Thyroid gland (tissue), 4 donors: ENCODE results near the gene FBXO21. TPM values are rescaled to one million over a fixed set of nuclear protein-coding genes. Genes with fewer than 3 reads are reported as not detected.

Source experiments
- DNase-seq, 2 donors: peaks; one replicate each; pipeline ENCODE4 v3.0.0-alpha.2; 2019
- H3K27ac ChIP-seq, 3 donors: fragments of 200-600 bp; sonication (generic); 1 replicate in 2 of 3; 2 replicates in 1 of 3; pipeline ENCODE4 v1.5.1; 2016 to 2019; ENCODE audit warnings: mild to moderate bottlenecking in 1 of 3, moderate library complexity in 1 of 3
- H3K27me3 ChIP-seq: fragments of 200-600 bp; sonication (generic); one replicate; pipeline ENCODE4 v1.5.1; 2019
- H3K36me3 ChIP-seq, 2 donors: fragments of 200-600 bp; sonication (generic); one replicate each; pipeline ENCODE4 v1.5.1; 2016 to 2019
- H3K4me1 ChIP-seq, 2 donors: fragments of 200-600 bp; sonication (generic); one replicate each; pipeline ENCODE4 v1.5.1; 2017 to 2019
- H3K4me3 ChIP-seq, 3 donors: fragments of 200-600 bp; sonication (generic); replicated peaks in 1 of 3; 1 replicate in 2 of 3; 2 replicates in 1 of 3; pipeline ENCODE4 v1.5.1; 2016; ENCODE audit warnings: mild to moderate bottlenecking in 1 of 3
- H3K9me3 ChIP-seq: fragments of 200-600 bp; sonication (generic); one replicate; pipeline ENCODE4 v1.5.1; 2017
- CTCF ChIP-seq, 6 experiments: fragments of 200-600 bp in 3 of 6; fragments of 450-650 bp in 3 of 6; sonication (generic) in 3 of 6; IDR thresholded peaks; one replicate each; pipeline ENCODE4 v1.5.1; 2016 to 2019; ENCODE audit warnings: antibody characterized with exemption in 6 of 6, mild to moderate bottlenecking in 2 of 6, inconsistent platforms in 1 of 6, moderate library complexity in 1 of 6
- POLR2A ChIP-seq, 2 donors: fragments of 450-650 bp; IDR thresholded peaks; one replicate each; pipeline ENCODE4 v1.6.1; 2017; ENCODE audit warnings: antibody characterized with exemption in 2 of 2, mild to moderate bottlenecking in 2 of 2, moderate library complexity in 1 of 2
- WGBS, 2 donors: methylation state at CpG; one replicate each; pipeline ENCODE4 v1.1.5; 2017; 5-methylcytosine and 5-hydroxymethylcytosine counted together
- intact Hi-C: fragments of 100-400 bp; cut with DNase I; formaldehyde crosslinking; loops from one replicate; pipeline ENCODE4 v1.15.1; 2023
- total RNA-seq, 4 donors: library from RNA; depleted of rRNA; stranded (reverse); fragments of >200 nt; gene quantifications; one replicate each; pipeline ENCODE4 v1.2.3, GENCODE V29; 2016

The FBXO21 gene
- total RNA-seq, 4 donors from 2014 or later, result 90.6 to 298 (median 196) TPM

GRCh38 chr12:117140397-117141096 is 49.7 kb downstream of the FBXO21 start:
- WGBS, 2 donors, result 54 to 75% methylated on average over 12 of the region's 12 CpGs

GRCh38 chr12:117139025-117139717 is 51.1 kb downstream of the FBXO21 start:
- Histone ChIP-seq H3K4me1 (peaks cover 15 to 16% of the 10 kb centered on the region in 2 donors), H3K27me3 (no peaks in the 10 kb centered on the region), H3K4me3 (no peak overlapping the region), H3K9me3 (no peaks in the 10 kb centered on the region), H3K36me3 (peaks cover 2 to 6% of the 10 kb centered on the region in 2 donors), H3K27ac (no peak overlapping the region)
- intact Hi-C loops, result no loop called here
- whole genome bisulfite sequencing, 2 donors, result 69 to 84% methylated on average over 5 of the region's 5 CpGs
- no peak for DNase-seq
- TF ChIP-seq POLR2A (IDR thresholded peaks at IDR 0.05), result no peak
- no peak for TF ChIP-seq CTCF (IDR thresholded peaks at IDR 0.05)

More at GRCh38 chr12:117140397-117141096, 49.7 kb downstream of the FBXO21 start:
- Histone ChIP-seq H3K36me3 (peaks cover 8 to 12% of the 10 kb centered on the region in 2 donors), H3K9me3 (no peaks in the 10 kb centered on the region), H3K27me3 (no peaks in the 10 kb centered on the region), H3K4me1 (peaks cover 15 to 16% of the 10 kb centered on the region in 2 donors), H3K27ac (no peak overlapping the region), H3K4me3 (no peak overlapping the region)
- peak in 1 of 2 donors; percentile 19 for DNase-seq
- no peak for TF ChIP-seq CTCF (IDR thresholded peaks at IDR 0.05)
- TF ChIP-seq POLR2A (IDR thresholded peaks at IDR 0.05), result no peak
- intact Hi-C loops, result no loop called here

- intact Hi-C loops, result no loop called here
- no peak for TF ChIP-seq CTCF (IDR thresholded peaks at IDR 0.05)
- no peak for TF ChIP-seq POLR2A (IDR thresholded peaks at IDR 0.05)
- 98 to 100% methylated on average over 2 of the region's 2 CpGs for WGBS, 2 donors
Observed at GRCh38 chr12:117134721-117135120, 55.5 kb downstream of the FBXO21 start.

GRCh38 chr12:117134059-117134458 is 56.2 kb downstream of the FBXO21 start:
- H3K27ac ChIP-seq, result no peak overlapping the region
- H3K9me3 ChIP-seq, result no peaks in the 10 kb centered on the region
- WGBS, 2 donors, result 75 to 77% methylated on average over 10 of the region's 10 CpGs
- no peak for DNase-seq
- intact Hi-C loops, result no loop called here
- H3K4me1 ChIP-seq, result peaks cover 12 to 15% of the 10 kb centered on the region in 2 donors
- H3K27me3 ChIP-seq, result no peaks in the 10 kb centered on the region
- no peak overlapping the region for H3K4me3 ChIP-seq
- H3K36me3 ChIP-seq, result no peaks in the 10 kb centered on the region
- no peak for TF ChIP-seq POLR2A (IDR thresholded peaks at IDR 0.05)
- no peak for TF ChIP-seq CTCF (IDR thresholded peaks at IDR 0.05)

More at GRCh38 chr12:117134721-117135120, 55.5 kb downstream of the FBXO21 start:
- Histone ChIP-seq H3K4me1 (peaks cover 8 to 13% of the 10 kb centered on the region in 2 donors), H3K36me3 (no peaks in the 10 kb centered on the region), H3K27me3 (no peaks in the 10 kb centered on the region), H3K9me3 (no peaks in the 10 kb centered on the region), H3K27ac (no peak overlapping the region), H3K4me3 (no peak overlapping the region)
- no peak for DNase-seq

- Histone ChIP-seq H3K27ac (peak overlapping the region; percentile 58 to 67 (median 62)), H3K36me3 (no peaks in the 10 kb centered on the region), H3K4me3 (no peak overlapping the region), H3K27me3 (no peaks in the 10 kb centered on the region), H3K4me1 (peaks cover 12 to 15% of the 10 kb centered on the region in 2 donors), H3K9me3 (no peaks in the 10 kb centered on the region)
- intact Hi-C loops, result no loop called here
- WGBS, 2 donors, result 42 to 46% methylated on average over 7 of the region's 7 CpGs
- peak; percentile 46 to 50 for DNase-seq
- TF ChIP-seq CTCF (IDR thresholded peaks at IDR 0.05) (no peak), POLR2A (IDR thresholded peaks at IDR 0.05) (no peak)
Observed at GRCh38 chr12:117130801-117131200, 59.5 kb downstream of the FBXO21 start.
